COLO829 (cell line): Measurements from ENCODE around the gene IFNL3.
A peak's percentile ranks its signal among the peaks of the same experiment; 100 is the strongest.
"Not testable (repeated sequence)": the region's sequence is repeated elsewhere in the genome, so short reads cannot be mapped to it uniquely, and the experiment has no call there.

Source experiments
- DNase-seq: peaks from one replicate; pipeline ENCODE4 v3.0.0; 2012; ENCODE audit warnings: low spot score

The IFNL3 gene

DNA sequence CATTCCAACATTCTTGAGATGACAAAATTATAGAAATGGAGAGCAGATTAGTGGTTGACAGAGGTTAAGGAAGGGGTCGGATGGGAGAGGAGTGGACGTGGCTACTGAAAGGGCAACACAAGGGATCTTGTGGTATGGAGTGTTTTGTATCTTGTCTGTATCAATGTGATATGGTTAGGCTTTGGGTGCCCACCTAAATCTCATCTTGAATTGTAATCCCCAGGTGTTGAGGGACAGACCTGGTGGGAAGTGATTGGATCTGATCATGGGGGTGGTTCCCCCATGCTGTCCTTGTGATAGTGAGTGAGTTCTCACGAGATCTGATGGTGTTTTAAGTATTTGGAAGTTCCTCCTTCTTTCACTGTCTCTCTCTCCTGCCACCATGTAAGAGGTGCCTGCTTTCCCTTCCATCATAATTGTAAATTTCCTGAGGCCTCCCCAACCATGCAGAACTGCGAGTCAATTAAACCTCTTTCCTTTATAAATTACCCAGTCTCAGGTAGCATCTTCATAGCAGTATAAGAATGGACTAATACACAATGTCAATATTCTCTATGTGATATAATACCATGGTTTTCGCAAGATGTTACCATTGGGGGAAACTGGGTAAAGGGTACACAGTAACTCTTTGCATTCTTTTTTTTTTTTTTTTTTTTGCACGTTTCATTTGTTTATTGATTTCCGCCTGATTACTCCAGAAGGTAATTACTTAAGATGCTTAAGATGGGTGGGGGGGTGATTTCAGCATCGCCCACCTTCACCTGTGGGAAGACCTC, 8.8 kb upstream of the IFNL3 start:
- no peak for DNase-seq

DNA sequence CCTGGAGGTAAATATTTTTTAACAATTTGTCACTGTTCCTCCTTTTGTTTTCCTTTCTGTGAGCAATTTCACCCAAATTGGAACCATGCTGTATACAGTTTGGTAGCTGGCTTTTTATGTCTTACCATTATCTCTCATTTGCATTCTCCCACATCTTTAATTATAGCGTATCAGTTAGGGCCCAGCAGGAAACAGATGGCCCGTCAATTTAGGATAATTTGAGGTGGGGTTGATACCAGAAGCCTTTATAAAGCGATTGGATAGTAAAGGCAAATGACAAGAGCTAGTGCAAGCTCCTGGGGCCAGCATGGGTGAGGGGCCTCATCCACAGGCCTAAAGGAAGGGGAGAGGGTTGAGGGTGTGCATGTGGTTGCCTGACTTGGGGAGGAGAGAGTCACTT, 7.7 kb upstream of the IFNL3 start:
- no peak for DNase-seq

DNA sequence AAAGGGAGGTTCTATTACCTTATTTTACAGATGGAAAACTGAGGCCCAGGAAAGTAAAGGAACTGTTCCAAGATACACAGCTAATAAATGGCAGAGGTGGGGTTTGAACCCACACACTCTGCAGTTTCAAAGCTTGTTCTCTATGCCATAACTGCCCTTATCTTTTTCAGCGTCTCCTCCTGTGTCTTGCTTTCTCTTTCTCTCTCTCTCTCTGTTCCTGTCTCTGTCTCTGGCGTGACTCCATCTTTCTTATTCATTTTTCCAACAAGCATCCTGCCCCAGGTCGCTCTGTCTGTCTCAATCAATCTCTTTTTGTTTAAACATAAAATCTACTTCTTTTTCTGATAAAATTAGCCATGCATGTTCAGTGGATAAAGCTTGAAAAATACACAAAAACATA, 7.0 kb upstream of the IFNL3 start:
- no peak for DNase-seq

DNA sequence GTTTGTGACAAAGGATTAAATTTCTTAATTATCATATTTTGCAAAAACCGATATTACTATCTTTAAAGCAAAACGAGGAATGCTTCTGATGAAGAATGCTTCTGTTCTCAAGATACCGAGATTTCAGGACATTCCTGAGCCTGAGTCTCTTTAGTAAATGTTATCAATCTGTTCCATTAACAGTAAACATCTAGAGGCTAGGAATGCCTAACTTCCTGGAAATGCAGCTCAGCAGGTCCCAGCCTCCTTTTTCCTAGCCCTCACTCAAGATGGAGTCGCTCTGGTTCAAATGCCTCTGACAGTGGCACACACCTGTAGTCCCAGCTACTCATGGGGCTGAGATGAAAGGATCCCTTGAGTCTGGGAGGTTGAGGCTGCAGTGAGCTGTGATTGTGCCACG, 6.3 kb upstream of the IFNL3 start:
- DNase-seq, result no peak

DNA sequence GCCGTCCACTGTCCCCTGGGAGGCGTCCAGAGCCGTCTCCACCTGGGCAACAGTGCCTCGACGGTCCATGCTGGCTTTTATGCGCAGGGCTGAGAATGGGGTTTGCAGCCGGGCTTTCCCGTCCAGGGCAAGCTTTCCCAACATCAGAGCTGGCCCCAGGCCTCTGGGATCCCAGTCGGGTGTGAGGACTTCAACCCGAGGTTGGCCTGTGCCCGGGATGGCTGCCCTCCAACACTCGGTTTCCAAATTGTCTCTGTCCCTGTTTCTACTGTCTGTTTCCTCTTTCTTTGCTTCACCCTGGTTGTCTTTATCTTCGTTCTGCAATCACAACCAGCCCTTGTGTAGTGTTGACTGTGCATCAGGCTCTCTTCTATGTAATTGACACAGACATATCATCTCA, 4.0 kb upstream of the IFNL3 start, which contains the start of gene IFNL4:
IFNL4 (minus strand) TSS at position 51 of the 400 bp plus-strand sequence.
- DNase-seq, result no peak

DNA sequence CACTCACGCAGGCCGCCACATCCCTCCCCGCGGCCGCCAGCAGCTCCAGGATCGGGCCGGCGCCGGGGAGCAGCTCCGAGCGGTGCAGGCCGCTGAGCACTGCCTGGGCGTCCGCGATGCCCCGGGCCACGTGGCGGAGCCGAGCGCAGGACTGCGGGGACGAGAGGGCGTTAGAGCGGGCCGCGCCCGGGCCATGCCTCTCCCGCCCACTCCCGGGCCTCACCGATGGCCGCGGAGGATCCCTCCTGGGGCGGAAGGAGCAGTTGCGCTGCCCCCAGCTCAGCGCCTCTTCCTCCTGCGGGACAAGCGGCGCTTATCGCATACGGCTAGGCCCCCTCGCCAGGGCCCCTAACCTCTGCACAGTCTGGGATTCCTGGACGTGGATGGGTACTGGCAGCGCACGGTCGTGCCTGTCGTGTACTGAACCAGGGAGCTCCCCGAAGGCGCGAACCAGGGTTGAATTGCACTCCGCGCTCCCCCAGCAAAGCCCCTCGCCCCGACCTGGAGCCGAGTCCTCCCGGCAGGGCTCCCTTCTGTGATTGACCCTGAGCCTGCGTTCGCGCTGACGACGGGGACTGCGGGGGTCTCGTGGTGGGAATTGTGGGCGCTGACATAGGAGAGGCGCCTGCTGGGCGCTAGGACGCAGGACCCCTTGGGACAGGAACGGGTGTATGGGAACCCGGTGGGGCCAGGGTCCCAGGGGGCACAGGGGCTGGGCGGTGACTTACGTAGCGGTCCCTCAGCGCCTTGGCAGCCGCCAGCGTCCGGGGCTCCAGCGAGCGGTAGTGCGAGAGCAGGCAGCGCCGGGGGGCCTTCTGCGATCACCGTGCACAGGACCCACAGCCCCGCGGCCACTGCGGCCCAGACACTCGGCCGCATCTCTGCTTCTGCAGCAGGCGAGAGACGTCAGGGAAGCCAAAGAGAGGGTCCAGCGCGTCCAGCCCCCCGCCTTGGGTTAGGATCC, 3.2 kb upstream of the IFNL3 start:
- DNase-seq, result no peak

DNA sequence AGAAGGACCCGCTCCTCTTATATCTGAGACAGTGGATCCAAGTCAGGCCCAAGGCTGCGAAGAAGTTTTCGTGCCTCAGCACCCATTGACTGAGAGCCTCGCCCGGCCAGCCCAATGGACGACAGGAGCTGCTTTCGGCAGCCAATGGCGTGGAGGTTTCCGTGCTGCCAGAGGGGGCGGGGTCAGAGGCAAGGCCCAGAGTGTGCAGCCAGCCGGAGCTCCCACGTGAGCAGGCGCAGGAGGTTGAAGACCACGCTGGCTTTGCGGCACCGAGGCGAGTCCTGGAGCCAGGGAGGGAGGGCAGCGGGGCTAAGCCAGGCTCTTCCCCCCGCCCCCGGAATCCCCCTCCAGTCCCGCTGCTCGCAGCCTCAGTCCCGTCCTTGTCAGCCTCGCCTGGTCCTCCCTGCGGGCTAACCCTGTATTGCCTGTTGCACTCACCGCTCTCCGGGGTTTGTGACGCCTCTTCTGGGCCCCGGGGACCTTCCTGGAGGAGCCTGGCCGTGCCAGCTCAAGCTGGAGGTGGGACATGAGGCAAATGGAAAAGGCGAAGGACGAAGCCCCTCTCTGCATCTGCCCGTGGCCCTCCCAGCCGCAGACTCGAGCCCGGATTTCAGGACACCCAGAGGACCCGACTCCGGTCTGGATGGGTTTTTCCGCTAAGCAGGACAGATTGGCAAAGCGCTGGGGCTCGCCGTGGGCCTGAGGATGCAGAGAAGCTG, 2.3 kb upstream of the IFNL3 start:
- no peak for DNase-seq

DNA sequence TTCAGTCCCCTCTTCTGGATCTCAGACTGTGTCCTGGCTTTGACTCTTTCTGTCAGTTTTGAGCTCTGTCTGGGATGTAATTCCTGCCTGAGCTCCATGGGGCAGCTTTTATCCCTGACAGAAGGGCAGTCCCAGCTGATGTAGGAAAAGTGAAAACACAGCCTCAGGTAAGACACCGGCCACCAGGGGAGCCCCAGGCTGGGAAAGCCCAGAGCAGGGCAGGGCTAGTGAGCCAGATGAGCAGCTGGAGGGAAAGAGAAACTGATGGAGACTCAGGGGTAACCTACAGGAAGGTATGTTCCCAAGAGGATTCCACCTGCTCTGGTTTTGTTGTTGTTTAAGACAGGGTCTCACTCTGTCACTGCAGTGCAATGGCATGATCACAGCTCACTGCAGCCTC, 360 bp upstream of the IFNL3 start:
- DNase-seq, result not testable (repeated sequence)

DNA sequence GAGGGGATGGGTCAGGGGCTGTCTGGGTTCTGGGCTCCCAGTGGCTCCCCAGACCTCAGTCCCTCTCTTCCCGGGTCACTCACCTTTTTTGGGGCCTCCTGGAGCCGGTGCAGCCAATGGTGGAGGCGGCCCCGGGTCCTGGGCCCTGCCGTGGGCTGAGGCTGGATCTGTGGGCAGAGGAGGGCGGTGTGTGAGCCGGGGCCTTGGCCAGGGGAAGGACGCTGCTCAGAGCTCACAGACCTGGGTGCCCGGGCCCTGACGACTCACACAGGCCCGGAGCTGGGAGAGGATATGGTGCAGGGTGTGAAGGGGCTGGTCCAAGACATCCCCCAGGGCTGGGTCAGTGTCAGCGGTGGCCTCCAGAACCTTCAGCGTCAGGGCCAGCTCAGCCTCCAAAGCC, 1.1 kb downstream of the IFNL3 start:
- not testable (repeated sequence) for DNase-seq

DNA sequence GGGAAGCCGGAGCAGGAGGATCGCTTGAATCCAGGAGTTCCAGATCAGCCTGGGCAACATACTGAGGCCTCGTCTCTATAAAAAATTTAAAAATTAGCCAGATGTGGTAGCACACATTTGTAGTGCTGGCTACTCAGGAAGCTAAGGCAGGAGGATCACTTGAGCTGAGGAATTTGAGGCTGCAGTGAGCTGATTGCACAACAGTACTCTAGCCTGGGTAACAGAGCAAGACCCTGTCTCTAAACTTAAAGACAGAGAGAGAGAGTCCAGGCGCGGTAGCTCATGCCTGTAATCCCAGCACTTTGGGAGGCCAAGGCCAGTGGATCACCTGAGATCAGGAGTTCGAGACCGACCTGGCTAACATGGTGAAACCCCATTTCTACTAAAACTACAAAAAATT, 4.4 kb downstream of the IFNL3 start:
- DNase-seq, result no peak

DNA sequence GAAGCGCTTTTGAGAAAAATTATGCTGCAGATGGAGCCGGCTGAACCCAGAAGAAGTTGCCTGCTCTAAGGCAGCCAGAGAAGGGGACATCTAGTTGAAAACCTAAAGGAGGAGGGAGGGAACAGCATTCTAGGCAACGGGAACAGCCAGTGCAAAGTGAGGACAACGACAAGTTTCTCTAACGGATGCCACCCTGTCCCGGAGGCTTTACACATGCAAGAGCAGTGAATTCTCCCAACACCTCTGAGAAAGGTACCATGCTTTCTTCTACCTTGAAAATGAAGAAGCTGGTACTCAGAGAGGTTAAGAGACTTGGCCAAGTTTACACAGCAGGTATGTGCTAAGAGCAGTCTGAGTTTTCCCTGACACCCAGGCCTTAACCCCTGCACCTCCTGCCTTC, 5.9 kb downstream of the IFNL3 start:
- DNase-seq, result no peak

DNA sequence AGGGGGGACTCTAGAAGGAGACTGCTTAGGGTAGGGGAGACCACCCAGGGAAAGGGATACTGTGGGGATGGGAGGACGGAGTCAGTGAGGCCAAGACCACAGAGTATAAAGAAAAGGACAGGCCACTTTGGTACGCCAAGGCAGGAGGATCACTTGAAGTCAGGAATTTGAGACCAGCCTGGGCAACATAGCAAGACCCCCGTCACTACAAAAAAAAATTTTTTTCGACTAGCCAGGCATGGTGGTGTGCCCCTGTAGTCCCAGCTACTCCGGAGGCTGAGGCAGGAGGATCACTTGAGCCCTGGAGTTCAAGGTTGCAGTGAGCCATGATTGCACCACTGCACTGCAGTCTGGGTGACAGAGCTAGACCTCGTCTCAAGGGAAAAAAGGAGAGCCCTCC, 6.6 kb downstream of the IFNL3 start:
- DNase-seq, result no peak

DNA sequence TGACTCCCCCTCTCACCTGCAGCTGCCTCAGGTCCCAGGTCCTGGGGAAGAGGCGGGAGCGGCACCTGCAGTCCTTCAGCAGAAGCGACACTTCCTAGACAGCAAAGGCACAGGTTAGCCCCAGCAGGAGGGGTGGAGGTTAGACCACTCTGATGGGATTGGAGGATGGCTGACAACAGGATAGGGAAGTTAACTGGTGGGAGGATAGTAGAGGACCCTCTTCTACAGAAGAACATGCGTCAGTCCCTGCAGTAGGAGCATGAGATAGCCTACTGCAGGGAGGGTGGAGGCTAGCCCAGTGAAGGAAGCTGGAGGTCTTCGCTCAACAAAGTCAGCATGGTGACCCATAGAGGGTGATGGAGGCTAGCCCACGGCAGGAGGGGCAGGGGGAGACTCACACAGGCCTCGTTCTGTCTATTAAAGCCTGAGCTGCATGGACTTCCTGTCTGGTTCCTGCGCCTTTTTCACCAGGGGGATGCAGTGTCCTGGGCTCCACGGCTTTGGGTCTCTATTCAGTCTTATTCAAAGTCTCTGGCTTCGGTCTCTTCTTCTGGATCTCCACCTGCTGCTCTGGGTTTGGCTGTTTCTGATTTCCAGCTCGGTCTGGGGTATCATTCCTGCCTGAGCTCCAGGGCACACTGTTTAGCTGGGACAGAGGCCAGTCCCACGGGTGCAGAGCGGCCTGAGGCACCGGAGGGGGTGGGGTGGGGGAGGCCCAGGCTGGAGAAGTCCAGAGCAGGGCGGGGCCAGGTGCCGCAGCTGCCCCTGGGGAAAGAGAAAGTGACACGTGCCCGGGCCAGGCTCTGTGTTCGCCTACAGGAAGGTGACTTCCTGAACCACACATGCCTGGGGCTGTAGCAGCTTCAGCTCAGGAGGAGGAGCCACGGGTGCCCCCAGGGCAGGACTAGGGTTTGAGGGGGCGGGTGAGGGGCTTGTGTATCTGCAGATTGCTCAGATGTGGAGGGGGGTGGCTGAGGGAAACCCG, 7.3 kb downstream of the IFNL3 start:
- no peak for DNase-seq

DNA sequence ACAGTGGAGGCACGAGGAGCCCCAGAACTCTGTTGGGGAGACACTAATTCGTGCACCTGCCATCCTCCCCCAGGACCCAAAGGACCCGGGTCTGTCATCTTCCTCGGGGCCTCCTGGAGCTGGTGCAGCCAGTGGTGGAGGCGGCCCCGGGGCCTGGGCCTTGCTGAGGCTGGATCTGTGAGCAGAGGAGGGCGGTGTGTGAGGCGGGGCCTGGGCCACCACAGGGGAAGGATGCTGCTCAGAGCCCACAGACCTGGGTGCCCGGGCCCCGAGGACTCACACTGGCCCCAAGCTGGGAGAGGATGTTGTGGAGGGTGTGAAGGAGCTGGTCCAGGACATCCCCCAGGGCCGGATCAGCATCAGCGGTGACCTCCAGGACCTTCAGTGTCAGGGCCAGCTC, 8.3 kb downstream of the IFNL3 start:
- no peak for DNase-seq

DNA sequence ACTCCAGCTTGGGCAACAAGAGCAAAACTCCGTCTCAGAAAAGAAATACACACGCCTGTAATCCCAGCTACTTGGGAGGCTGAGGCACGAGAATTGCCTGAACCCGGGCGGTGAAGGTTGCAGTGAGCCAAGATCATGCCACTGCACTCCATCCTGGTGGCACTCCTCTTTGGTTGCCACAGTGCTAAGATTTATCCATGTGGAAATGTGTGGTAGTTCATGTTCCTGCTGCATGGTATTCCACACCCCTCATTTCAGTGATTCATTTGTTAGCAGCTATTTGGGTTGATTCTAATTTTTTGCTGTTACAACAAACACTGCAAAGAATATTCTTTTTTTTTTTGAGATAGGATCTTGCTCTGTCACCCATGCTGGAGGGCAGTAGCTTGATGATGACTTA, 12.1 kb downstream of the IFNL3 start:
- DNase-seq, result no peak

DNA sequence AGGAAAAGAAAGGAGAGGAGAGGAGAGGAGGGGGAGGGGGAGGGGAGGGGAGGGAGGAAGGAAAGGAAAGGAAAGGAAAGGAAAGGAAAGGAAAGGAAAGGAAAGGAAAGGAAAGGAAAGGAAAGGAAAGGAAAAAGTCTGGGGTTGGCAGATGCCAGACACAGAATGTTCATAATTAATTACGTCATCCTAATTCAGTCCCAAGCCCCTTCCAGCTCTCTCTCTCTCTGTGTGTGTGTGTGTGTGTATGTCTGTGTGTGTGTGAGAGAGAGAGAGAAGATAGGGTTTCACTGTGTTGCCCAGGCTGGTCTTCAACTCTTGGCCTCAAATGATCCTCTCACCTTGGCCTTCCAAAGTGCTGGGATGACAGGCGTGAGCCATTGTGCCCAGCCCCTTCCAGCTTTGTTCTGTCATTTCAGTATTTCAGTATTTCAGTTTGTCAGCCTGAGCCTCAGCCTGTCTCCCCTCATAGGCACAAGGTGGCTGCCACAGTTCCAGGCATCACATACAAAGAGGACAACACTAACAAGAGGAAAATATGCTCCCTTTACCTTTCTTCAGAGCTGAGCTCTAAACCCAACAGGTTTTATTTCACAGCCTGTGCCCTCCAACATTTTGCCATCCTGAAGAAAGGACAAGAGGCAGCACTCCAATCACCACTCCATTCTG, 14.6 kb downstream of the IFNL3 start:
- no peak for DNase-seq

DNA sequence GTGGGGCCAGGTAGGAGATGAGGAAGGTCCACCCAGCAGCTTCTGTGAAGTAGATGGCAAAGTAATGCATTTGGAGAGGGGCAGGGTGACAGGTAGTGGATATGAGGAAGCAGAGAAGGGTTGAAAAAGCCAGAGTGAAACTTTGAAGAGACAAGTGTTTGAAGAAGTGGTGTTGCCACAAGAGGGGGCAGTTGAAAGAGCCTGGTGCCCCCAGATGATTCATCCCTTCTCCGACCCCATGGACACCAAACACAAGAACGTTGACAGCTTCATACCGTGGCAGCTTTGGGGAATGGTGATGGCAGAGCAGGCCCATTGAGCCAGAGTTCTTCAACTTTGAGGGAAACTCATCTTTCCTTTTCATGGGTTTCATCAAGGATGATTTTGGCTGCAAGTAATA, 19.9 kb downstream of the IFNL3 start:
- DNase-seq, result no peak

DNA sequence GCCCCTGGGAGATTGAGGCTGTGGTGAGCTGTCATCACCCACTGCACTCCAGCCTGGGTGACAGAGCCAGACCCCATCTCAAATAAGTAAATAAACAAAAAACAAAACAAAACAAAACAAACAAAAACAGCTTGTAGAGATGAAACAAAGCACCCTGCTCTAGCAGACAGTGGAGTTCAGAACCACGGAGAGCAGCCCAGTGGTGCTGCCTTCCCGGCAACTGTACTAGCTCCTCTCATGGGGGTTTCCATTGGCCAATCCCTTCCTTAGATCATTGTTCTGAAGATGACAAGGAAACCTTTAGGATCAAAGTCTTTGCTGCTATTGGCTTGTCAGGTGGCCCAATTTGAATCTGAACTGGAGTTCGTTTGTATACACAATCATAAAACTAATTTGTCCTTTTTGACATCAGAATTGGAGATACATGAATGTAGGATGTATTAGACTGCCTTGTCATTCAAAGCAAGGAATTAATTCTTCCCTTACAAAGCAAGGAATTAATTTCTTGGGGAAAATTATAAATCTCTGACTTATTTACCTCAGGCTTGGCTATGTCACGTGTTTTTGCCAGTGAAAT, 21.0 kb downstream of the IFNL3 start:
- DNase-seq, result peak; percentile 48

DNA sequence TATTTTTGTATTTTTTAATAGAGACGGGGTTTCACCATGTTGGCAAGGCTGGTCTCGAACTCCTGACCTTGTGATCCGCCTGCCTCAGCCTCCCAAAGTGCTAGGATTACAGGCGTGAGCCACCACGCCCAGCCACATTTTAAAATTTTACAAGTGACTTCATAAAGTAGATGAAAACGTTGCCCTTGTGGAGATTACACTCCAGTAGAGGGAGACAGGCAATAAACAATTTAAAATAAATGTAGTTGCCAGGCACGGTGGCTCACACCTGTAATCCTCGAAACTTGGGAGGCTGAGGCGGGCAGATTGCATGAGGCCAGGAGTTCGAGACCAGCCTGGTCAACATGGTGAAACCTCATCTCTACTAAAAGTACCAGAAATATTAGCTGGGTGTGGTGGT, 25.7 kb downstream of the IFNL3 start:
- DNase-seq, result not testable (repeated sequence)

DNA sequence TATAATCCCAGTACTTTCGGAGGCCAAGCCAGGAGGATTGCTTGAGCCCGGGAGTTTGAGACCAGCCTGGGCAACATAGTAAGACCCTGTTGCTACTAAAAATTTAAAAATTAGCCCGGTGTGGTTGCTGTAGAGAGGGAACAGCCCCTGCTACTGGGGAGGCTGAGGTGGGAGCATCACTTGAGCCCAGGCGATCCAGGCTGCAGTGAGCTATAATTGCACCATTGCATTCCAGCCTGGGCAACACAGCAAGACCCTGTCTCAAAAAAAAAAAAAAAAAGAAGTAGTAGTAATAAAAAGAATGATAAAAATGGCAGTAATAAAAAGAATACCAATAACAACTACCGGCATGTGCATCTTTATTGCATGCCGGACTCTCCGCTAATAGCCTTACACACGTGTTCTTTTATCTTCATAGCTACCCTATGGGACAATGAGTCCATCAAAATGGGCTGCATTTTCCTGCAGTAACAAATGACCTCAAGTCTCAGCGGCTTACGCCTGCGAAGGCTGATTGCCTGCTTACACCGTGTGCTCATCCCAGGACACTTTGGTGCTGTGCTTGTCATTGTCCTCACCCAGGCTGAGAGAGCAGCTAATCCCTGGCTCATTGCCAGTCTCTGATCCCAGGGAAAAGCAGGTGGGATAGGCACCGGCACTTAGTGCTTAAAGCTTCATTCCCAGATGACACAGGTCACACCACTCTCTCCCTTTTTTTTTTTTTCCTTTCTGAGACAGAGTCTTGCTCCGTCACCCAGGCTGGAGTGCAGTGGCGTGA, 26.4 kb downstream of the IFNL3 start:
- no peak for DNase-seq
